ENCODE results near the gene ZNF605.

GRCh38 chr12:132925597-132926414 is 30.3 kb downstream of the ZNF605 start:
- TF ChIP-seq EZH2 (IDR thresholded peaks at IDR 0.05; ENCODE audit: low read length, unreplicated experiment): no peak
- no peak for TF ChIP-seq CTCF (conservative IDR thresholded peaks at IDR 0.05; ENCODE audit: low read depth, low read length)

Measured in PC-3 (cell line).